Keratinocyte (primary cell): ENCODE measurements around the gene GIT2. TPM values are rescaled to one million over a fixed set of nuclear protein-coding genes. Genes with fewer than 3 reads are reported as not detected.

ENCODE experiments used
- DNase-seq: peaks from one replicate; pipeline ENCODE4 v3.0.0-alpha.2; 2011; ENCODE audit warnings: low read depth, missing footprints, low spot score
- FAIRE-seq: peaks from 2 replicates; lab custom pipeline; 2011; peaks lifted over from hg19 to GRCh38; lab: Jason Lieb, UNC
- H2AFZ ChIP-seq: 2 replicates; pipeline ENCODE4 v1.6.0; 2012; ENCODE audit warnings: low read length, control low read depth, inconsistent platforms; ENCODE audit not compliant: control insufficient read depth
- H3K27ac ChIP-seq: 2 replicates; pipeline ENCODE4 v1.5.1; 2011; ENCODE audit warnings: low read length; ENCODE audit not compliant: control insufficient read depth, insufficient read depth
- H3K27me3 ChIP-seq: 3 replicates; pipeline ENCODE4 v1.6.0; 2011; ENCODE audit warnings: low read length; ENCODE audit not compliant: control insufficient read depth, insufficient read depth; ENCODE audit errors: extremely low read depth
- H3K36me3 ChIP-seq, 2 experiments: 2 replicates in 1 of 2; 3 replicates in 1 of 2; pipeline ENCODE4 v1.5.1; 2011; ENCODE audit warnings: low read length in 2 of 2, mild to moderate bottlenecking in 1 of 2; ENCODE audit not compliant: control insufficient read depth in 2 of 2, insufficient read depth in 2 of 2; ENCODE audit errors: extremely low read depth in 1 of 2
- H3K4me1 ChIP-seq: 3 replicates; pipeline ENCODE4 v1.5.1; 2011; ENCODE audit warnings: low read length; ENCODE audit not compliant: control insufficient read depth, insufficient read depth; ENCODE audit errors: extremely low read depth
- H3K4me2 ChIP-seq: 3 replicates; pipeline ENCODE4 v1.6.0; 2011; ENCODE audit warnings: low read depth, low read length; ENCODE audit not compliant: control insufficient read depth, insufficient read depth; ENCODE audit errors: extremely low read depth
- H3K4me3 ChIP-seq, 3 experiments: fragments of 200-600 bp in 1 of 3; sonication (generic) in 1 of 3; 2 replicates in 2 of 3; 3 replicates in 1 of 3; pipeline ENCODE4 v1.5.1; 2011 to 2016; ENCODE audit warnings: low read length in 3 of 3, mild to moderate bottlenecking in 3 of 3, control low read depth in 2 of 3, inconsistent platforms in 1 of 3, low read depth in 1 of 3, mixed read lengths in 1 of 3, mixed run types in 1 of 3, moderate library complexity in 1 of 3; ENCODE audit not compliant: control insufficient read depth in 2 of 3, insufficient read depth in 2 of 3; ENCODE audit errors: extremely low read depth in 1 of 3
- H3K79me2 ChIP-seq: 2 replicates; pipeline ENCODE4 v1.6.0; 2012; ENCODE audit warnings: low read length; ENCODE audit not compliant: control insufficient read depth, insufficient read depth
- H3K9ac ChIP-seq: 3 replicates; pipeline ENCODE4 v1.6.0; 2011; ENCODE audit warnings: low read length; ENCODE audit not compliant: control insufficient read depth, insufficient read depth; ENCODE audit errors: extremely low read depth
- H3K9me1 ChIP-seq: 3 replicates; pipeline ENCODE4 v1.6.0; 2011; ENCODE audit warnings: low read length; ENCODE audit not compliant: control insufficient read depth, insufficient read depth; ENCODE audit errors: extremely low read depth
- H3K9me3 ChIP-seq: 2 replicates; pipeline ENCODE4 v1.5.1; 2012; ENCODE audit warnings: low read depth, low read length; ENCODE audit not compliant: control insufficient read depth
- H4K20me1 ChIP-seq: 3 replicates; pipeline ENCODE4 v1.6.0; 2011; ENCODE audit warnings: low read length; ENCODE audit not compliant: control insufficient read depth, insufficient read depth; ENCODE audit errors: extremely low read depth
- CTCF ChIP-seq, 3 experiments: IDR thresholded peaks in 1 of 3; conservative IDR thresholded peaks in 1 of 3; optimal IDR thresholded peaks in 1 of 3; 2 replicates in 2 of 3; 3 replicates in 1 of 3; pipeline versions ENCODE3 to v1.5.1; 2011; ENCODE audit warnings: low read length in 3 of 3, mild to moderate bottlenecking in 3 of 3, moderate library complexity in 2 of 3, control low read depth in 1 of 3, inconsistent platforms in 1 of 3; ENCODE audit not compliant: insufficient read depth in 2 of 3; ENCODE audit errors: extremely low read depth in 1 of 3
- EZH2 ChIP-seq: IDR thresholded peaks from one replicate; pipeline ENCODE4 v1.6.1; 2012; ENCODE audit warnings: inconsistent platforms, mild to moderate bottlenecking, low read length, moderate library complexity
- dilution Hi-C: fragments of 300-500 bp; cut with MboI; formaldehyde crosslinking; loops from one replicate; pipeline ENCODE4 v1.7.0; 2020; ENCODE audit warnings: low sequenced_read_pairs; ENCODE audit not compliant: extremely low pct_ligation_motif_present
- polyA plus RNA-seq, 5 experiments: library from polyadenylated mRNA; depleted of rRNA in 3 of 5; stranded (reverse) in 3 of 5; stranded (forward) in 1 of 5; unstranded in 1 of 5; fragments of >200 nt; gene quantifications; 1 replicate in 1 of 5; 2 replicates in 3 of 5; 3 replicates in 1 of 5; pipeline versions ENCODE4 v1.2.1 to v1.2.3, GENCODE V29; 2011 to 2012; ENCODE audit warnings: missing spikeins in 2 of 5, low read depth in 1 of 5, low replicate concordance in 1 of 5

The GIT2 gene
- polyA plus RNA-seq, 1 donor (not counting 4 experiments of a cell fraction or from before 2014, with no cell fraction given): 25.9 TPM

GRCh38 chr12:109961201-109961600, 35.0 kb downstream of the GIT2 start:
- Histone ChIP-seq H3K9ac (no peak overlapping the region), H2AFZ (no peak overlapping the region), H3K79me2 (no peaks in the 10 kb centered on the region), H3K4me1 (no peaks in the 10 kb centered on the region), H3K9me1 (no peaks in the 10 kb centered on the region), H3K4me3 (no peak overlapping the region), H3K9me3 (no peaks in the 10 kb centered on the region), H4K20me1 (no peaks in the 10 kb centered on the region), H3K27ac (no peak overlapping the region), H3K36me3 (peaks cover 8 to 26% of the 10 kb centered on the region in 2 experiments), H3K27me3 (no peaks in the 10 kb centered on the region), H3K4me2 (no peak overlapping the region)
- dilution Hi-C loops: no loop called here
- FAIRE-seq (no peak), DNase-seq (no peak)
- no peak for TF ChIP-seq EZH2
- no peak for TF ChIP-seq CTCF (optimal IDR thresholded peaks at IDR 0.05 in 1 of 3, IDR thresholded peaks at IDR 0.05 in 1 of 3, conservative IDR thresholded peaks at IDR 0.05 in 1 of 3; ENCODE audit: extremely low read depth in 1 of 3, insufficient read depth in 2 of 3, low read length in 3 of 3)

GRCh38 chr12:109959411-109960093, 36.6 kb downstream of the GIT2 start:
- dilution Hi-C loops: no loop called here
- Histone ChIP-seq H3K9ac (no peak overlapping the region), H3K27ac (no peak overlapping the region), H3K9me3 (no peaks in the 10 kb centered on the region), H3K79me2 (no peaks in the 10 kb centered on the region), H3K4me2 (no peak overlapping the region), H3K27me3 (no peaks in the 10 kb centered on the region), H3K4me1 (no peaks in the 10 kb centered on the region), H3K4me3 (no peak overlapping the region), H2AFZ (no peak overlapping the region), H4K20me1 (no peaks in the 10 kb centered on the region), H3K9me1 (no peaks in the 10 kb centered on the region), H3K36me3 (peaks cover 7 to 16% of the 10 kb centered on the region in 2 experiments)
- no peak for DNase-seq
- TF ChIP-seq CTCF (optimal IDR thresholded peaks at IDR 0.05 in 1 of 3, IDR thresholded peaks at IDR 0.05 in 1 of 3, conservative IDR thresholded peaks at IDR 0.05 in 1 of 3; ENCODE audit: extremely low read depth in 1 of 3, insufficient read depth in 2 of 3, low read length in 3 of 3): no peak
- no peak for TF ChIP-seq EZH2
- FAIRE-seq: no peak
